Loucy (cell line): ENCODE results near the gene LTK.

Experiments used
- EZH2phosphoT487 ChIP-seq: fragments of 200-600 bp; IDR thresholded peaks from 2 replicates; pipeline ENCODE4 v1.6.1; 2018; ENCODE audit warnings: antibody characterized with exemption, mild to moderate bottlenecking, moderate library complexity, borderline replicate concordance
- TF ChIP-seq, protein P1 (sequence below): fragments of 200-600 bp; sonication (generic); conservative IDR thresholded peaks from 2 replicates; pipeline ENCODE4 v1.5.1; 2014; ENCODE audit warnings: mild to moderate bottlenecking, antibody characterized with exemption, low read length

DNA sequence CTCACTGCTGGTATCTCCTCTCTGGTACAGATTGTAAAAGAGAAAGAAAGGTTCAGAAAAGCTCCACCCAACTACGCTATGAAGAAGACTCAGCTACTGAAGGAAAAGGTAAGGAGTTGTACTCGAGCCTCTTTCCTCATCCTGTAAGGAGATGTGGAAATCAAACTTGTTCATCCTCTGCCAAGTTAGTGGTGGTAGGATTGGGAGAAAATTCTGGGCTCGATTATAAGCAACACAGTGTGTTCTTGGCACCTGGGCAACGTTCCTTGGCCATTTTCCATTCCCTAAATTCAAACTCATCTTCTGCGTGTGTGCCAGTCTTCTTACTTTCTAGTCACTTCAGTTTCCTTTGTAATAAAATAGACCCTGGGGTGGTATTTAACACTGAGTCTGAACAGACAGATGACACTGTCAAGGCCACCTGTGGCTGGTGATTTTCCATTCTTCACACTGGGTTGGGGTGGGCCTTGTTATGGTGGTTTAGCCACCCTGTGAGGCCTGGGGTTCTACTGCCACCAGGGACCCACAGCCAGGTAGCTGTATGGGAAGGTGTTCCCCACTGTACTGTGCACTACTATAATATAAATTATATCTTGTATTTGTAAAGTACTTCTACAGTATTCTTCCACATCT is 37.1 kb downstream of the LTK start:
- TF ChIP-seq, protein P1, sequence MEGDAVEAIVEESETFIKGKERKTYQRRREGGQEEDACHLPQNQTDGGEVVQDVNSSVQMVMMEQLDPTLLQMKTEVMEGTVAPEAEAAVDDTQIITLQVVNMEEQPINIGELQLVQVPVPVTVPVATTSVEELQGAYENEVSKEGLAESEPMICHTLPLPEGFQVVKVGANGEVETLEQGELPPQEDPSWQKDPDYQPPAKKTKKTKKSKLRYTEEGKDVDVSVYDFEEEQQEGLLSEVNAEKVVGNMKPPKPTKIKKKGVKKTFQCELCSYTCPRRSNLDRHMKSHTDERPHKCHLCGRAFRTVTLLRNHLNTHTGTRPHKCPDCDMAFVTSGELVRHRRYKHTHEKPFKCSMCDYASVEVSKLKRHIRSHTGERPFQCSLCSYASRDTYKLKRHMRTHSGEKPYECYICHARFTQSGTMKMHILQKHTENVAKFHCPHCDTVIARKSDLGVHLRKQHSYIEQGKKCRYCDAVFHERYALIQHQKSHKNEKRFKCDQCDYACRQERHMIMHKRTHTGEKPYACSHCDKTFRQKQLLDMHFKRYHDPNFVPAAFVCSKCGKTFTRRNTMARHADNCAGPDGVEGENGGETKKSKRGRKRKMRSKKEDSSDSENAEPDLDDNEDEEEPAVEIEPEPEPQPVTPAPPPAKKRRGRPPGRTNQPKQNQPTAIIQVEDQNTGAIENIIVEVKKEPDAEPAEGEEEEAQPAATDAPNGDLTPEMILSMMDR, result no peak
- TF ChIP-seq EZH2phosphoT487, result no peak
